SK-N-DZ (cell line): ENCODE measurements around the gene THBS2.
A peak's percentile ranks its signal among the peaks of the same experiment; 100 is the strongest.
"Not testable (repeated sequence)": the region's sequence is repeated elsewhere in the genome, so short reads cannot be mapped to it uniquely, and the experiment has no call there.

Experiments used
- DNase-seq: peaks from one replicate; pipeline ENCODE4 v3.0.0-alpha.2; 2015; ENCODE audit warnings: low spot score

Gene THBS2

DNA sequence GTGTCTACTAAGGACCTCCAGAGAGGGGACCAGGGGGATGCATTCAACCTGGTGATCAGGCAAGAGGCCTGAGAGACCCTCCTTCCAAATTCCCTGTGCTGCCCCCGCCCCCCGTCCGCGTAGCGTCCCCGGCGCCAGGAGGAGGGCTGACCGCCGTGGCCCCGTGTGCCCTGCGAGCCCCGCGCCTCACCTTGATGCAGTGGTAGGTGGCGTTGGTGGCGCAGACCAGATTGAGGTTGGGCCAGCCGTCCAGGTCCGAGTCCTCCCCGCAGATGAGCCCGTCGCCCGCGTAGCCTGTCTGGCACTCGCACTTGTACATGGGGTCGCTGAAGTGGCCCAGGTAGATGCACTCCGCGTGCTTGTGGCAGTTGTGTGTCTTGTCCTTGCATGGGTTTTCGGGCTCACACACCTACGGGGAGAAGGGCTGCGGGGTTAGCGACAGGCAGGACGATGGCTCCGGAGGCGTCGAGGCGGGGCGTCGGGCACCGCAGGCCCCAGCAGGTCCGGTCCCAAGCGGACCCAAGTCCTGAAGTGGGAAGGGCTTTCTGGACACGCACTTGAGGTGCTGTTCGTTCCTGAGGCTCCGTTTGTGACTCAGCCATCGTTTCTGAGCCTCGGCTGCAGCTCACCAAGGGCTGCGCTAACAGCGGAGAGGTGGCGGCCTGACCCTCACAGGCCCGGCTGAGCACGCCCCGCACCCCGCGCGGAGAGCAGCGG, 21.7 kb downstream of the THBS2 start:
- no peak for DNase-seq

DNA sequence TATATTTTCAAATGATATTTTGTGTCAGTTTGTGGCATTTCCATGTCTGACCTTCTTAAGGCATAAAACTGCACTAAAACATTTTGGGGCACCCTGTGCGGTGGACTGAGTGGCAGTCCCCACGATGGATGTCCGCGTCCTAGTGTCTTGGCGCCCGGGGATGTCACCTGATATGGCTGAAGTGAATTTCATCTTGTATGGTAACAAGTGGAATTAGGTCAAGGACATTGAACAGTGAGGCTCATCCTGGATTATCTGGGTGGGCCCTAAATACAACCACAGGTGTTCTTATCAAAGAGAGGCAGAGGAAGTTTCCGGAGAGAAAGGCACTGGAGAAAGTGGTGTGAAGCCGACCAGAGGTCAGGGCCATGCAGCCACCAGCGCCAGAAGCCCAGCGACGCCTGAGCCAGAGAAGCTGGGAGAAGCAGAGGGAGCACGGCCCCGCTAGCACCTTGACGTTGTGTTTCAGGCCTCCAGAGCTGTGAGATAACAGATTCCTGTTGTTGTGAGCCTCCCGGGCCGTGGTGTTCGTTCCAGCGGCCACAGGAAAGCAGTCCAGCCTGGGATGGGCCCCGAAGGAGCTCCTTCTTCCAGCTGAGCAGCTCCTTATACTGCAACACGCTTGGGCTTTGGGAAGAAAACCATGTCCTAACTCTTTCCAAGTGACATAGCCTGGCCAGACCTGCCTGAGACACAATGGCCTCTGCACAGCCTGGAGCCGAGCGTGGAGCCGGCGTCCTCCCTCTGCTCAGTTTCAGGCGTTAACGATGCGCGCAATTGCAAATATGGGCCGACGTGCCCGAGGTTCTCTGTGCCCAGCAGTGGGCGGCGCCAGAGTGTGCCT, 22.5 kb downstream of the THBS2 start:
- DNase-seq = no peak

DNA sequence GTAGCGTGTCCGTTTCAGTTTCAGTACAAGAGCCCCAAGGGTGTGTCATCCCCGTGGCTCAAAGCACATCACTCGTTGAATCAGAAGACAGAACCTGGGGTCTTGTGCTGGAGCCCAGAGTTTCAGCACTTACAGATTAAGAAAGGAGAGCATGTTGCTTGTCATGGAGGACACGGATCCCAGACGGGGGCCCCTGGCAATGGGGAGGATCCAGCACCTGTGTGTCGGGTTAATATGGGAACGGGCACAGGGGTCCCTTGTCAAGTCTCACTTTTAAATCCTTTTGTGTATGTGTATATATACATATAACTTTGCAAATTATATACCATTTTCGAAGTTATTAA, 23.4 kb downstream of the THBS2 start:
- no peak for DNase-seq

DNA sequence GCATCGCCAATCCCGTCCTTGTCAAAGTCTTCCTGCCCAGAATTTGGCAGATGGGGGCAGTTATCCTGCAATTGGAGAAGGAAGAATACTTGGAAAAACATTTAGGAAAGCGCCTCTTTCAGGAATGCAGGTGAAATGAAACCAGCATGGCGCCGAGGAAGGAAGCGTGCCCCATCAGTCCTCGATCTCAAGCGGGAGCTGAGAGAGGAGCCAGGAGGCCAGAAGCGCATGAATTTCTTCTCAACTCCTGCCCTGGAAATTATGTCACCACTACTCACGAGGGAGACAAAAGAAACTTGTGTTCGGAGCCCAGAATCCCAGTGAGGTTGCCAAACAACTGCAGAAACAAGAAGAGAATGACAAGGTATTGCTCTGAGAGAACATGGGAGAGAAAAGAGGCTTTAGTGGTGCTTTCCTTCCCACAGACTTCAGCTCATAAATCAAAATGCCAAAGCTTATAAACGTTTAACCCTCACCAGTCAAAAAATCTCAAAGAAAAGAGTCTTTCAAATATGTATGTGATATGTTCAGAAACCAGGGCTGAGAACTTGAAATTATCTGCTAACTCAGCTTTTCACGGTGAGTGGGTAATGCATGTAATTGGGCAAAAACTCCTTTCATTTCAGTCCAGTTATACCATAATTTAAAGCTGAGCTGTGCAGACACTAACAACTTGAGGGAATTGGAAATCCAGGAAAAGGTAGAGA, 23.9 kb downstream of the THBS2 start:
- no peak for DNase-seq

DNA sequence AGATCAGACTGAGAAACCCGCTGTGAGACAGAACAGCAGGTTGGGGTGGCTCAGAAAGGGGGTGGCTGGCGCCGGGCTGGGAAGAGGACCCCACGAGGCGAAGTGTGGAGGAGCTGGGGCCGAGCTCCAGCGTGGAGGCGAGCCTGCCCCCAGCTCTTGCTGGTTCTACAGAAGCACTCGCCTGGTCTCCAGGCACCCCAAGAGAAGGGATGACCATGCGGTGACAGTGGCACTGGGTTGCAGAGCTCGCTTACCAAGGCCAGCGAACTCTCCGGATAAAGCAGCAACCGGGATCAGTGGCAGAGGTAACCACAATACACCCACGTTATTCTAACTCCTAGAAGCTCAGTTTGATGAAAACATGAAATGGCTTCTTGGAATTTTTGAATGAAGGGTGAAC, 26.5 kb downstream of the THBS2 start:
- no peak for DNase-seq

DNA sequence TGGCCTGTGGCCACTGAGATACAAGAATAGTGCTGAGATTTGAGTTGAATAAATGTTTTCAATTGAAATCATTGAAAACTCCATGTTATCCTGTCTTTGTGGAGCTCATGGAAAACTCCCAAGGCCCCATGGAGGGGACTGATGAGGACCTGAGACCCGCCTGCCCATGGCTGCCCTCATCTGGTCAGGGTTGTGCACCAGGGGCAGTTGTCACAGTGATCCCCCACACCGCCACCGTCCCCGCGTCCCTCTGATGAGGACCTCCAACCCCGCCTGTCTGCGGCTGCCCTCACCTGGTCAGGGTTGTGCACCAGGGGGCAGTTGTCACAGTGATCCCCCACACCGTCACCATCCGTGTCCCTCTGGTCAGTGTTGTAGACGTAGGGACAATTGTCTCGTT, 27.8 kb downstream of the THBS2 start:
- no peak for DNase-seq

DNA sequence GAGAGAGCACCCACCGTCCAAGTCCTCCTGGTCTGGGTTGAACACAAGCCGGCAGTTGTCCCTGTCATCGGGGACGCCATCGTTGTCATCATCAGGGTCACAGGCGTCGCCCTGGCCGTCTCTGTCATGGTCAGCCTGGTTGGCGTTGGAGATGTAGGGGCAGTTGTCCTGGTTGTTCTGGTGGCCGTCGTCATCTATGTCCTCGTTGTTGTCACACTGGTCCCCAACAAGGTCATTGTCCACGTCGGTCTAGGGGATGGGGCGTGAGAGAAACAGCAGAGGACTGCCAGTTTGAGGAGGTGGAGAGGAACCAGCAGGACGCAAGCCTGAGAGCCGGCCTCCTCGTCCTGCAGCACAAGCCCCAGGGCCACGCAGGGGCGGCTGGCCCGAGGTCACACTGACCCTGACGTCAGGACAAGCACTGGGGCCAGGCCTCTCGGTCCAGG, 28.5 kb downstream of the THBS2 start:
- DNase-seq = no peak

DNA sequence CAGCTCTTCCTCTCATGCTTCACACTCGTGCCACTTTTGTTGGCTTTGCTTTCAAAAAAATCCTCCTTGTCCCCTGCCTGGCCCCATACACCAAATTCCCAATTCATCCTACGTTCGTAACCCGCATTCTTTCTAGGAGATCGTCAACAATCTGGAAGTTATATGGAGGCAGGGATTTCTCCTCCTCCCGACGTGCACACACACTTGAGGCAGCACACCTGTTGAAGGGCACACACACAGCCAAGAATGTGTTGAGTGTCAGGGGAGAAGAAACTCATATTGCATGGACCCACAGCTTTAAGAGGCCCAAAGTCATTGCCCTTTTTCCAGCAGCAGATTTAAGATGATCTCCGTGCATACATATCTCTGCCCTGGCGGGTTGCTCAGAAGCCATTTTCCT, 28.9 kb downstream of the THBS2 start:
- DNase-seq = no peak

DNA sequence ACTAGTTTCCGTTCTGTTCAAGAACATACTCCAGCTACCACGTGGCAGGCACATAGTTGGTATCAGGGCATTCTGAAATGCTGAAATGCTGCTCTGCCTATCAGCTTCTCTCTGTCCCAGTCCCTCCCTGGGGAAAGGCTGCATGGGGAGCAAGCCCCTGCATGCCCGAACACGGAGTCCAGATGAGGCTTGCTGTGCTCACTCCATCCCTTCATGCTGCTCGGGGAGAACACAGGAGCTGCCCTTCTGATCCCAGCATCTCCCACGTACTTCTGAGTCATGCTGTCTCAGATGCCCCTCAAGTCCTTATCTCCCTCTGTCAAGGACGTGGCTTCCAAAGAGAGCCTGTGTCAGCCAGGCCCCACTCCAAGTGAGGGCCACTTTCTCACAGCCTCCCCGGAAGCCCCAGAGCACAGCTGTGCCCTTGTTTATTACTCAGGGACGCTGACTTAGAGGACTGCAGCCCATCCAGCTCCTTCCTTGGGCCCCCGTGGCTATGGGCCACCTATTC, 29.4 kb downstream of the THBS2 start:
- no peak for DNase-seq

DNA sequence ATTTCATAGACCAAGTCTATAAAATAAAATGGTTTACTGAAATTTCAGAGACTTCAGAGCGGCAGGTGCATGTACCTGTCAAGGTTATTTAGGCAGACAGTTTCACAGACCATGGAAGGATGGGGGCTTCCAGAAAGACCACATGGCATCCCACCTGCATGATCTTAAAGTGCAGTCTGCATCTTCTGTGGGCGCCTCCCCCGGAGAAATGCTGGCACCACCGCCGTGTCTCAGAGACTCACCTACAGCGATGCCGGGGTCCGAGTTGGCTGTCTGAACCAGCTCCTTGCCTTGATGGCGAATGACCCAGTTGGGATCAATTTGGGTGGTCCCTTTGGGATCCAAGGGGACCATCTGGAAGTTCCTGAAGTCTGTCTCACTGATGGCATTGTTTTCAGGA, 30.6 kb downstream of the THBS2 start:
- no peak for DNase-seq

DNA sequence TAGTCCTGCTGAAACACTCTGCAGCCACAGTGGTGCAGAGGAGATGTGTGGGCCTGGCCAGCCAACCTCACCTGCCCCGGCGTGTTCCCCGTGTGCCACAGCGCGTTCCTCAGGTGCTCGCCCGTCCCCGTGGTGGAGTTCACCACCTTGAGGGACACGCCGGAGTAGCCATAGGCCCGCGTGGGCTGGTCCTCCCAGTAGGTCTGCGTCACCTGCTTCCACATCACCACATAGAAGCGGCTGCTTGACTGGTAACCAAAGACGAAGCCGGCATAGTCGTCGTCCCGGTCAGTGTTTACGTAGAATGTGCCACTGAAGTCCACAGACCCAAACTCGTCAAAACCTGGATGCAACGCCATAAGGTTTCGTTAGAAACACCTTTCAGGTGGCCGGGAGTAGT, 31.5 kb downstream of the THBS2 start:
- DNase-seq = no peak

DNA sequence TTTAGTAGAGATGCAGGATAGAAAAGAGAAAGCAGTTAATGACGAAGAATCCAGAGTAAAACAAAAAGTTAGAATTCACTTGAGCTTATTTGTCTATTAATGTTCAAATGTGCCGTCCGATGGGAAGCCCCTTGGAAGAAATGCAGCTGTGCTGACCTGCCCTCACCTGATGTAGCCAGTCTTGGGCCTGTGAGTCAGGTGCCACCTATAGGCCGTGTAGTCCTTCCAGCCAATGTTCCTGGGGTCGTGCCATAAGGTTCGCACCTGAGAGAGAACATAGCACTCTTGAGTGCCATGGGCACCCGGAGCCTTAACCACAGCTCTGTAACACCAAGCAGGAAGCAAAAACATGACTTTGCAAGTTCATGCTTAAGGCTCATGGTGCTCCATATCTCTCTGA, 32.4 kb downstream of the THBS2 start:
- DNase-seq = no peak

DNA sequence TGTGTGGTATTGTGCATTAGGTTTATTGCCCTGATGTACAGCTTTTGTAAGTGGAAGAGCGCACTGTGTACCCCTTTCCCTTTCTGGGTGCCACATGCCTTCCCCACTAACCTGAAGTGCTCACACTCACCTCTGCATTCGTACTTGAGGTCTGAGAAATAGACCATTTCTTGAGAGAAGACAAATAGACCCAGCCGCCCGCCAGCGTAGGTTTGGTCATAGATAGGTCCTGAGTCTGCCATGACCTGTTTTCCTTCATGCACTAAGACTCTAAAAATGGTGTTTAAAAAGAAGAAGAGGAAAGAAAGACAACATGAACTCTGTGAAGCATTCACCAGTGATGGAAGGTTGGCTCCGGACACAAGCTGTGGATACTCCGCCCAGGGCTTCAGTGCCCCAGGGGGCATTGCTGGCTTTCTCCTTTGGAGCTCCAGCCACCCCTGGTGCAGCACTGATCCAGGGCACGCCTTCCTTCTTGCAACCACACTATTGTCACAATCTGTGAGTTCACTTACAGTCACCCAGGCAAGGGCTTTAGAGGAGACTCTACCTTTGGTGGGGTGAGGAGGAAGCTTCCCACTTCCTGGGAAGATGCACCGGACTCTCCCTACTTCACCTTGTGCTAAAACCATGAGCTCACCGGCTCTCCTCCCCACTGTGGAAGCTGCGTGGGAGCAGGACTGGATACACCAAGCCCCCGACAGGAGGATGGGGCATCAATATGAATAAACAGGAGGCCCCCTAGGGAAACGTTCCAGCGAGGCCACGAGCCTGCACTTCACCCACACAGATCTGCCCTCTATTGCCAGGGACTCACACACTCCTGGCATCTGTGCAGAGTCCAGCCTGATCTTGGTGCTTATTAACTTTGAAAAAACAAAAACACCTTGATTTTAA, 33.3 kb downstream of the THBS2 start:
- DNase-seq = no peak

DNA sequence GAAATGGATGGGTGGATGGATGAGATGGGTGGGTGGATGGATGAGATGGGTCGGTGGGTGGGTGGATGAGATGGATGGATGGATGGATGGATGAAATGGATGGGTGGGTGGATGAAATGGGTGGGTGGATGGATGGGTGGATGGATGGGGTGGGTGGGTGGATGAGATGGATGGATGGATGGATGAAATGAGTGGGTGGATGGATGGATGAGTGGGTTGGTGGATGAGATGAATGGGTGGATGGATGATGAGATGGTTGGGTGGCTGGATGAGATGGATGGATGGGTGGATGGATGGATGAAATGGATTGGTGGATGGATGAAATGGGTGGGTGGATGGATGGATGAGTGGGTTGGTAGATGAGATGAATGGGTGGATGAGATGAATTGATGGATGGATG, 35.7 kb downstream of the THBS2 start:
- no peak for DNase-seq

DNA sequence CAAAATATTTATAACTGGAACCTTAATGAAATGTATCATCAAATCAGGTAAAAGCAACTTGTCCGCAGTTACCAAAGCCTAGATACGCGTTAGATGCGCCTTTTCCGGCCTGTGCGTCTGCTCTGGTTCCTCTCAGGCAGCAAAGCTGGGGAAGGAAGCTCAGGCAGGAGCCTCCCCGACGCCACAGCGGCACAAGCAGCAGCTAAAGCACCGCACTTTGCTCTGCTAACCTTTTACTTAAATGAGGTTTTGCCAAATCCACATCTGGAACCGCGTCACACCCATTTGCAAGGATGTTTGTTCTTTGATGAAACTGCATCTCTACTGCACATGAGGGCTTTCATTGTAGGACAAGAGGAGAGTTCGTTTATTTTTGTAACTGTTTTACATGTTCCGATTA, 36.8 kb downstream of the THBS2 start:
- DNase-seq = no peak

DNA sequence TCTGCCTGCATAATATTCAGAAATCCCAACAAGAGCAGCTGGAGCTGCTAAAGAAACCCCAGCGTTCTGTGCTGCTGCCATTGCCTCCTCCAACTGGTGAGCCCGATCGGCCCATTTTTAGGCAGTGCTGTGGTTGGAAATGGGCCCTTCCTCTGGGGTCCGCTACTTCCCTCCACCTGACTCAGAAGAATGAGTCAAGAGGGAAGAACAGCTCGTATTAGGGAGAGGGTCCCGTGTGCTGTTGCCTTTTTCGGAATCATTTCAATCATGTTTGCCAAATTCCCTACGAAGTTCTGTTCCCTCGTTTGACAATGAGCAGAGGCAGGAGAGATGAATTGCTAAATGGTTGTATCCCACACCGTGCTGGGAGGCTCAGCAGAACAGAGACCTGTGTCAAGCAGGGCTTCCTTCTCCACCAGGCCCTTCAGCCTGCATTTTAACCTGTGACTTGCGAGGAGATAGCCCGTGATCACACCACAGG, 38.4 kb downstream of the THBS2 start:
- no peak for DNase-seq

DNA sequence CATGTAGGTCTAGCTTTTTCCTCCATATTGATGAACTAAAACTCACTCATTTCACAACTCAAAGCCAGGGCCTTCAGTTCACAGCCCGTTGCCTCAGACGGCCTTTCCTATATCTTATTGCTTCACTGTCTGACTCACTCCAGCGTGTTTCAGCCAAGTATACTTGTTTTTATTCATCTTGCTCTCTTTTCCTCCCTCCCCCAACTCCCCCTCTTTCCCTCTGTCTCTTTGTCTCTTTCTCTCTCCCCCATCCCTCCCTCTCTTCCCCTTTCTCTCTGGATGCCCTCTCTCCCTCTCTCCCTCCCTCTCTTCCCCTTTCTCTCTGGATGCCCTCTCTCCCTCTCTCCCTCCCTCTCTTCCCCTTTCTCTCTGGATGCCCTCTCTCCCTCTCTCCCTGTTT, 38.9 kb downstream of the THBS2 start:
- DNase-seq = not testable (repeated sequence)

DNA sequence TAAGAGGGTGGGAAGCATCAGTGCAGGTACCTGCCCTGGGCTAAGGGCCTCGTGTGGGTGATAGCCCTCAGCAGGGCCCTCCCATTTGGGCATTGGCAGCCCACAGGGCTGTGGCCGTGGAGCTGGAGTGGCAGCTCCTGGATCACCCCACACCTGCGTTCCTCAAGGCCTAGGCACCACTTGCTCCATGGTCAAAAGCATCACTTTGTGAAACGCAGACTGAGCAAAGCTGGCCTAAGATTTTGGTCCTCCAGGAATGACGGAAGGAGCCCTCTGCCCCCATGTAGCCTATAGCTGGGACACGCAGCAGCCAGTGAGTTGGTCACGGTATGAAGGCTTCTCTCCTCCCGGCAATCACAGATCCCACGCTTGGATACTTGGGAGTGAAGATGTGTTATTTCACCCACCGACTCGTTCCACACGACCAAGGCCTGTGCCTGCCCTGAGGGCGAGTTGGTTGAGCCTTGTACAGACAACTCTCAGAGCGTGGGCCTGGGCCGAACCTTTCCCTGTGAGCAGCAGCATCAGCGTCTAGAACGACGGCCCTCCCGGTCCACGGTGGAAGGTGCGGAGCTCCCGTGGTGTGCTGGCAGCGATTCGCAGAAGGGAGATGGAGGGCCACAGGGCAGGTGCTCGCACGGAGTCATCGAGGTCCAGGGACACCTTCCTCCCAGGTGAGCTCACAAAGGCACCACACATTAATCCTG, 39.7 kb downstream of the THBS2 start:
- DNase-seq = no peak

DNA sequence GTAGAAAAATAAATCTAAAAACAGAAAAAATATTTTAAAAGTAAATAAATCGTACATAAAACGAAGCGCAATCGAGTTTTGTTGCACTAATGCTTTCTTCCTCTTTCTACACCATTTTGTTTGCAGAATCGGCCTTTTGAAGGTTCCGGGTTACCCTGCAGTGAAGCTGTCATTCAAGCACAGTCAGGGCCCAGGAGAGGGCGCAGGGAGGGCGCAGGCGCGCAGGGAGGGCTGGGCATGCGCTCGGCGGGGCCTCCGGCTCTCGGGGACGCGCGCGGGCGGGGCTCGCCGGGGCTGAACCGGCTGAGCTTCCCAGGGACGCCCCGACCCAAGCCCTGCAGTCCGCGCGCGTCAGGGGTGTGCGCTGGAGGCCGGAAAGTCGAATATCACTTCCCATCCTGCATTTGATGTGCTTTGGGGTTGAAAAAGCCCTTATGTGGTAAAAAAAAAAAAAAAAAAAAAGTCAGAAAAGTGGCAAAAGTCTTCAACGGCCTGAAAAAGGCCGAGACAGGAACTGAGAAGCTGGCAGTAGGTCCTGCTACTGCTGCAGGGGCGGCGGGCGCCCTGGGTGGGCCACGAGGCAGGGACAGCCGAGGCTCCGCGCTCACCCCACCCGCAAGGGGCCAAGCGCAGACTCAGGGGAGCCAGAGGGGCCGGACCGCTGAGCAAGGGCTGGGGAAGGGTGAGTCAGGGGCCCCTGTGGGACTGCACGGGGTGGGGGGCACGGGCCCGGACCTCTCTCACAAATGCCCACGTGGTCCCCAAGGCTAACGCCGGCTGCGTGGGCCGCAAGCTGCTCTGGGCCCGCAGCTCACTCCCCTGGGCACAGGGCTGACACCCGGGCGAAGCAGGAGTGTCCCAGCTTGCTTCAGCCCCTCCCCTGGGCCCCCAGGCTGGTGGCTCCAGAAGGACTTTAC, 40.5 kb downstream of the THBS2 start:
- DNase-seq = peak; percentile 54
